Measurements from ENCODE around the gene CRACDL.

DNA sequence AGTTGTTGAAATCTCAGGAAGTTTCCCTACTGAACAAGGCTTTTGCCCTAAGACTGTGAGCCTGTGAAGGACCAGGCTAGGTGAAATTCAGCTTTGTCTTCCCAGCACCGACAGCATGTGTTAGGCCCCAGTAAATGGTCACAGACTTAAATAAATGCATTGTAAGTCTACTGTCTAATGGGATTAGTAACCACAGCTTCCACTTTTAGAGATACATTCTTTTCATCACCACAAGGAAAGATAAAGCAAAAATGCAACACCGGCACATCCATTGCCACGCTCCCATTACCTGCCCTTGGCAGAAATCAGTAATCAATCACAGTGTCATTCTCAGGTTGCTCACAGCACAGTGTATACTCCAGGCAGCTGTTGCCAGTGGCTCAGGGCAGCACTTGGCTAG lies 59.3 kb downstream of the CRACDL start:
- TF ChIP-seq, protein P1, sequence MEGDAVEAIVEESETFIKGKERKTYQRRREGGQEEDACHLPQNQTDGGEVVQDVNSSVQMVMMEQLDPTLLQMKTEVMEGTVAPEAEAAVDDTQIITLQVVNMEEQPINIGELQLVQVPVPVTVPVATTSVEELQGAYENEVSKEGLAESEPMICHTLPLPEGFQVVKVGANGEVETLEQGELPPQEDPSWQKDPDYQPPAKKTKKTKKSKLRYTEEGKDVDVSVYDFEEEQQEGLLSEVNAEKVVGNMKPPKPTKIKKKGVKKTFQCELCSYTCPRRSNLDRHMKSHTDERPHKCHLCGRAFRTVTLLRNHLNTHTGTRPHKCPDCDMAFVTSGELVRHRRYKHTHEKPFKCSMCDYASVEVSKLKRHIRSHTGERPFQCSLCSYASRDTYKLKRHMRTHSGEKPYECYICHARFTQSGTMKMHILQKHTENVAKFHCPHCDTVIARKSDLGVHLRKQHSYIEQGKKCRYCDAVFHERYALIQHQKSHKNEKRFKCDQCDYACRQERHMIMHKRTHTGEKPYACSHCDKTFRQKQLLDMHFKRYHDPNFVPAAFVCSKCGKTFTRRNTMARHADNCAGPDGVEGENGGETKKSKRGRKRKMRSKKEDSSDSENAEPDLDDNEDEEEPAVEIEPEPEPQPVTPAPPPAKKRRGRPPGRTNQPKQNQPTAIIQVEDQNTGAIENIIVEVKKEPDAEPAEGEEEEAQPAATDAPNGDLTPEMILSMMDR (IDR thresholded peaks at IDR 0.05; ENCODE audit: low read depth, low read length, poor library complexity, severe bottlenecking): no peak
- no peak for TF ChIP-seq EZH2phosphoT487 (IDR thresholded peaks at IDR 0.05; ENCODE audit: borderline replicate concordance, low read length)

Measured in DOHH2 (cell line).